NCI-H748 treated with DMSO at 0.1 percent for 48 hours (cell line): ENCODE measurements around the gene CBFA2T2.
"Not testable (repeated sequence)": the region's sequence is repeated elsewhere in the genome, so short reads cannot be mapped to it uniquely, and the experiment has no call there.

Experiments used
- DNase-seq: peaks from one replicate; lab custom pipeline; 2025; lab: John Stamatoyannopoulos, UW

The CBFA2T2 gene

GRCh38 chr20:33549229-33549999, 59.5 kb downstream of the CBFA2T2 start:
- DNase-seq: no peak

- DNase-seq: no peak
Measured at GRCh38 chr20:33551778-33552177, 61.9 kb downstream of the CBFA2T2 start.

GRCh38 chr20:33552519-33552918, 62.6 kb downstream of the CBFA2T2 start:
- DNase-seq: no peak

GRCh38 chr20:33553516-33553915, 63.6 kb downstream of the CBFA2T2 start:
- DNase-seq: no peak

GRCh38 chr20:33554914-33555420, 65.1 kb downstream of the CBFA2T2 start:
- peak; percentile 97 for DNase-seq

- no peak for DNase-seq
Measured at GRCh38 chr20:33555755-33556154, 65.9 kb downstream of the CBFA2T2 start.

GRCh38 chr20:33556246-33556645, 66.3 kb downstream of the CBFA2T2 start:
- DNase-seq: no peak

GRCh38 chr20:33558348-33559144, 68.7 kb downstream of the CBFA2T2 start:
- DNase-seq: no peak

GRCh38 chr20:33559212-33559611, 69.3 kb downstream of the CBFA2T2 start:
- DNase-seq: no peak

- no peak for DNase-seq
Measured at GRCh38 chr20:33560026-33560425, 70.1 kb downstream of the CBFA2T2 start.

GRCh38 chr20:33561053-33561452, 71.2 kb downstream of the CBFA2T2 start:
- DNase-seq: not testable (repeated sequence)

GRCh38 chr20:33561692-33562601, 72.1 kb downstream of the CBFA2T2 start:
- DNase-seq: peak; percentile 93

- DNase-seq: no peak
Measured at GRCh38 chr20:33563788-33564187, 73.9 kb downstream of the CBFA2T2 start.

GRCh38 chr20:33566781-33567603, 77.1 kb downstream of the CBFA2T2 start:
- peak; percentile 26 for DNase-seq

- no peak for DNase-seq
Measured at GRCh38 chr20:33567949-33568348, 78.1 kb downstream of the CBFA2T2 start.

- peak; percentile 95 for DNase-seq
Measured at GRCh38 chr20:33568378-33568777, 78.5 kb downstream of the CBFA2T2 start.

- no peak for DNase-seq
Measured at GRCh38 chr20:33568868-33569801, 79.2 kb downstream of the CBFA2T2 start.

GRCh38 chr20:33569802-33570391, 80.0 kb downstream of the CBFA2T2 start:
- DNase-seq: no peak

- DNase-seq: no peak
Measured at GRCh38 chr20:33570743-33571142, 80.8 kb downstream of the CBFA2T2 start.

- not testable (repeated sequence) for DNase-seq
Measured at GRCh38 chr20:33573268-33573667, 83.4 kb downstream of the CBFA2T2 start.
